Skin of body (tissue), 2 donors: ENCODE measurements around the gene CCDC192. TPM values are rescaled to one million over a fixed set of nuclear protein-coding genes. Genes with fewer than 3 reads are reported as not detected.

ENCODE experiments used
- DNase-seq: peaks from one replicate; lab custom pipeline; 2025; lab: John Stamatoyannopoulos, UW
- total RNA-seq: library from RNA; depleted of rRNA; stranded (reverse); fragments of >200 nt; gene quantifications from one replicate; pipeline ENCODE4 v1.2.3, GENCODE V29; 2014

The CCDC192 gene
- total RNA-seq, 1 donor from 2014 or later = not detected

GRCh38 chr5:127805448-127805847, 102.3 kb downstream of the CCDC192 start:
- no peak for DNase-seq

GRCh38 chr5:127806776-127807175, 103.6 kb downstream of the CCDC192 start:
- DNase-seq = no peak

DNA sequence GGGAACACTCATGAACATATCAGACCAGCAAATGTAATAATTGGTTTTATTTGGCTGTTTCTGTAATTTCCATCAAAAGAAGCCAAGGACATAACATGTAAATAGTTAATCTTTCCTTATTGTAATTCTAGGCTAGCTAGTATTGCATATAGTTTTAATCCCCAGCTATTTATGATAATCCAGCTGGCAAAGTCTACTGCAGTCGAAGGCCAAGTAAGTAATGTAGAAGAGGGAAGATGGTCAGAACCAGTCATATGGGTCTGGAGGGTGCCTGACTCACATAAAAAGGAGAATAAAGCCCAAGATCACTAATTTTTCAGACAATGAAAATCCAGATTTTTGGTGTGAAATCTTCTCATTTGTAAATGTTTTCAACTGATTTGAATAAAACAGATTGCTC, 106.3 kb downstream of the CCDC192 start:
- no peak for DNase-seq

- DNase-seq = no peak
Measured at GRCh38 chr5:127810017-127810416, 106.8 kb downstream of the CCDC192 start.

- DNase-seq = no peak
Measured at GRCh38 chr5:127810707-127811490, 107.7 kb downstream of the CCDC192 start.

DNA sequence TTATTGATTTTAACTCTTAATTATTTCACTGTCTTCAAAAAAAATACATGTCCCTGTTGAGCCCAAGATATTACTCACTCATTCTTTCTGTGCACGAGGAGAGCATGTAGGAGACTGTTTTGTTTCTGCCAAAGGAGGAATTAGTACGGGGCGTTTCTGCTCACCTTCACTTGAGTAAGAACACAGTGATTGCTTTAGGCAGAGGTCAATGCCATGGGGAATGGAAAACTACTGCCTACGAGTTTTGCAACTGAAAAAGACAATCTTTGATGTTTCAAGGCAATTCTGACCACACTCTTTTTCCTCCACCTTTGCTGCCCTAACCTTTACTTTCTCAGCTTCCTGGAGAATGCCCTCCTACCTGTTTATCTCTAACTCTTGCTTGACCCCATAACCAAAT, 109.4 kb downstream of the CCDC192 start:
- DNase-seq = no peak

- DNase-seq = no peak
Measured at GRCh38 chr5:127813633-127814587, 110.7 kb downstream of the CCDC192 start.

DNA sequence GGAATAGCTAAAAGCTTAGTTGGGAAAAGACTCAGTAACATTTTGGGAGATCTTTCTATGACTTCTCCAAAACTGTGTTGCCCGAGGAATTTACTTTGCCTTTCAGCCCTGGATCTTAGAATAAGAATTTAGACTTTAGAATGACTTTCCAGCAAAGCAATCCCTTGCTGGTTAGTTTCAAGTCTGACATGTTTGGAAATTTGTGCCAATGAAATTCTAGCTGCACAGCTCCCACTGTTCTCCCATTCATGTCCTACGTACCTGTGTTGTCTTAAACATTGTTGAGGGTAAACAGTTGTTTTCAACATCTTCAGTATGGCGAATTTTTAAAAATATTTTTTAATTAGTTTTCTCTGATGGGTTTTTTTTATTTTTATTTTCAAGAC, 111.4 kb downstream of the CCDC192 start:
- no peak for DNase-seq

DNA sequence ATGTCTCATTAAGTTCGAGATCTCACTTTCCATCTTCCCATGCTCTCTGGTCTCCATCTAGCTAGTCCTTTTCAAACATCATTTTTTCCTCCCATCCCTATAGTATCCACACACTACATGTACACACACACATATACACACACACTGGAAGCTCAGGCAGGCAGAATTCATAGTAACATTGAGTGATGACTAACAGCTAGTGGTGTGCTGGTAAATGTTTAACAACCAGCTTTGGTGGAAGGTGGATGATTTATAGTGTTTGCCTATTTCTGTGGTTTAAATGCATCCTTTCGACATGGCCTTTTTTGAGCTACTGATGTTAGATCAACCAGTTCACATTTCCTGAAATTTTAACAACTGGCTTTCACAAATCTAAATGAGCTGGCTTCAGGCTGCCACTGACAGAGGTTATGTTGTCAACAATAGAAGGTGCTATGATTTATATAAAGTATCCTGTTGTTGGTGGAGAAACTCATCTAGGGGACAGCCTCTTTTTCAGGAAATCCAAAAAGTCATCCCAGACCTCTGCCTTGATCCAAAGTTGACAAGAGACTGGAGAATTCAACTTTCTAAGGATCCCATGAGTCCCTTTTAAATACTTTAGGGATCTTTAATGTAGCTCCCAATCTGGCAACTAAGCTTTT, 117.8 kb downstream of the CCDC192 start:
- DNase-seq = no peak

DNA sequence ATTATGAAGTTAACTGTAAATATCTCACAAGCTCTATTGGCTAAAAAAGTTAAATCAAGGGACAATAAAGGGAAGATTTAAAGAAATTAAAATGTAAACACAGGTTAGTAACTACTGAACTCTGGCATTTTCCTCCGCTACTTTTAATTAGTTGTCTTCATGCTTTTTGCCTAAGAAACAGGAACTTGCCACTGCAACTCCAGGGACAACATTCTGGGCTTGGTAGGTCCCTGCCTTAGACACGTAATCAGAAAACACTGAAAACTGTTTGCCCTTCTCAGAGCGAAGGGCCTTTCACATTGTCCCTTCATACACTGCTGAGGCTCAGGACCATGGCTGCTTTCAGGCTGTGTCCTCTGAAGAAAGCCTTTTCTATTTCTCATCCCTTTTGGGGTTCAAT, 118.7 kb downstream of the CCDC192 start:
- DNase-seq = no peak

DNA sequence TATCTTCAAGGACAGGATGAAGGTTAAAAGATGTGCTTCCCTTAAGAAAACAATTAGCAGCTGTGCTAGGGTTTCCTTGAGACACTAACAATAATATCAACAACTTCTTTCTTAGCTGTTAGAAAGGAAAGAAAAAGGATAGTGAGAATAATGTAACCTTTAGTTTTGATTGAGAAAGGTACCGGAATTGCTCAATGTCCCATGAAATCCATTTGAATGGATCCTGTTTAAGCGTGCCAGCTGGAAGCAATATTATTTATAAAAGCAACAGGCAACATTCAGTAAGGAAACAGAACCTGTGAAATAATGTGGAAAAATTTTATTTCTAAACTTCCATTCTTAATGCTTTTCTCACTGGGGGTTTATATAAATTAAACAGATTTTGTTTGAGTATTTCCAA, 120.9 kb downstream of the CCDC192 start:
- no peak for DNase-seq

DNA sequence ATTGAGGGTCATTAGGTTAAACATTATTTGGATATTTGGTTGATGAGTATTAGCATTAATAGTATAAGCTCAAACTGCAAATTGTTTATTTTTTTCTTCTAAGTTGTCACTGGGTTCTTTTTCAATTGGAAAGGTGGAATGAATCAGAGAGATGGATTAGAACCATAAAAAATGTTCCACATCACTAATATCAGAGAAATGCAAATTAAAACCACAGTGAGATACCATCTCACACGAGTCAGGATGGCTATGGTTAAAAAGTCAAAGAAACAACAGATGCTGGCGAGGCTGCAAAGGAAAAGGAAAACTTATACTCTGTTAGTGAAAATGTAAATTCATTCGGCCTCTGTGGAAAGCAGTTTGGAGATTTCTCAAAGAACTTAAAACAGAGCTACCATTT, 122.8 kb downstream of the CCDC192 start:
- no peak for DNase-seq

DNA sequence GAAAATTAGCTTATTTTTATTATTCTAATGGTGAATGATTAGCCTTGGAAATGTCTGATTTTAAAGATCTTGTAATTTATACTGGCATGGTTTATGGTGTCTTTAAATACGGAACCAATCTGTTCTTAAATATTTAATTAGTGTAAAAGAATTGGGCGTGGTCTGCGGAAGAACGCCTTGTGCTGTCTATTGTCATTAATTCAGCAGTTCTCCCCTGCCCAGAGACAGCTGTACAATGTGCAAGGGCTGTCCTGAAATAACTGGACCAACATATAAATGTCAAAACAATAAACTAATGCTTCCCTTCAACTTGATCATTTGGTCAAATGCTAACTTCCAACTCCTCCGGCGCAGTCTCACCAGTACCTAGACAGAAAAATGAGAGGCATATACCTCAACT, 124.3 kb downstream of the CCDC192 start:
- DNase-seq = no peak

GRCh38 chr5:127830157-127830556, 127.0 kb downstream of the CCDC192 start:
- DNase-seq = no peak

DNA sequence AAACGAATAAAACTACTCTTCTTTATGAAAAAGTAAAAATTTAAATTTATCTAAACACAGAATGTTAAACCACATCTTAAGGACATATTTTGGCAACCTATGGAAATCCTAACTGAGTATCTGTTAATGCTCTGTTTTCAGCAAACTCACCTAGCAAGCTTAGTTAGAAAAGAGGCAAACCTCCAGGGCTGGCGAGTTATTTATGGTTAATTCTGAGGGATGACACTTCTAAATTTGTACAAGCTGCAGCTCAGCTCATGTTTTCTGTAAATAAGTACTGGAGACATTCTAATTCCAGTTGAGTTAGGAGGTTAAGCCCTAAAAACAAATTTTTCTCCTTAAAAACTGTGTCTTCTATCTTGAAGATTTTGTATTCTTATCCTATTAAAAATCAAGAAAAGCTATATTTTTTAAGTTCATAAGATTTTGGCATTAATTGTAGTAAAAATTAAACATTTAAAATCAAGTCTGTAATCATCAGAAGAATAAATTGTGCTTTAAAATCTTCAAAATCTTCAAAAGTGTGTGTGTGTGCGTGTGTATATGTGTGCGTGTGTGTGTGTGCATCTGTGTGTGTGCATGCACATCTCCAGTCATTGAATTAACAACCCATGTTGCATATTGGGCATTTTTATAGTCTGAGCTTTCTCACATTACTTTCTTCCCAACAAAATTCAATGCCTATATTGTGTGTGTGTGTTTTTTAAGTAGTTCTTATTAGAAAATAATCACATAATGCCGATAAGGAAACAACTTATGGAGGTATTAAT, 127.8 kb downstream of the CCDC192 start:
- no peak for DNase-seq

DNA sequence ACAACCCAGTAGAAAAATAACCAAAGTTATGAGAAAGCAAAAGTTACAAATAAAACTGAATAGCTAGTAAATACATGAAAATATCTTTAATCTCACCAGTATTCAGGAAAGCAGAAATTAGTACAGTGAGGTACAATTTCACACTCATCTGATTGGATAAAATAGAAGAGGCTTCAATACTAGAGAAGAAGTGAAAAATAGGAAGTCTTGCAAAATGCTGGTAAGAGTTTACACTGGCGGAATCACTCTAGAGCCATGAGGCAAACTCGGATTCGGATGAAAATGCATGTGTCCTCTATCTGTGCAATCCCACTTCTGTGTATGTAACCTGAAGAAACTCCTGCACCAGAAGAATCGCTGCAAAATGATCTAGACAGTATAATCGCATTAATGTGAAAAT, 128.9 kb downstream of the CCDC192 start:
- no peak for DNase-seq

- no peak for DNase-seq
Measured at GRCh38 chr5:127834094-127834531, 130.9 kb downstream of the CCDC192 start.

DNA sequence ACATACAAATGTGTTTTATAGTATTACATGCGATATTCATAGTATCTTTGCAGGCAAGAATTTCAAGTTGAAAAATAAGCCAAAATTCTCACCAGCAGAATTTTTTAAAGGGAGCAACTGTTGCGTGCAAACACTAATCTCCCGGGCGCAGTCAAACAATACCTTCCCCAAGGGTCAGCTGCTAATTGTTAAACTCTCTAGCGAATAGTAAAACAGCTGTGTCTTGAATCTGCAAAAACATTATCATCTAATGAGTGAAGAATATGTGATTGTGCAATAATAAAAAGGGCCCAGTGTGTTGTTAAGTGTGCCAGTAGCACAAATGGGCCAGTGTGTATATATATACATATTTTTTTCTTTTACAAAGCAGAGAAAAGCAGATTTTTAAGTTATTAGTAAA, 131.4 kb downstream of the CCDC192 start:
- DNase-seq = no peak

DNA sequence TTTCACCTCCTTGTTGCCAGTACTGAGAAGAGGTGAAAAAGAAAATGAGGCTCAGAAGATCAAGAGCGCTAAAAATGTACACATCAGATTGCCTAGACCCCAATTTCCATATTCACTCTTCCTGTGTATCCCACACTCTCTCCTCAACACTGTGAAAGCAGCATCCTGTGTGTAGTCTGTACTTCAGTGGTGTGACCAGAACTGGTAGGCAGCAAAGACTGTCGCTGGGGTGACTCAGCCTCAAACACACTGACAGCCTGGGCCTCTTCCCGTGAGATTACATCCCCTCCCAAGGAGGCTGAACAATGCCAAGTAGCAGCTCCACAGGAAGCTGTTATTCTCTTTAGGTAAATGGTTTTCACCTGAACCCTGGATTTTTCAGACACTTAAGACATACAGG, 135.5 kb downstream of the CCDC192 start:
- DNase-seq = no peak

GRCh38 chr5:127839072-127839471, 135.9 kb downstream of the CCDC192 start:
- DNase-seq = no peak

DNA sequence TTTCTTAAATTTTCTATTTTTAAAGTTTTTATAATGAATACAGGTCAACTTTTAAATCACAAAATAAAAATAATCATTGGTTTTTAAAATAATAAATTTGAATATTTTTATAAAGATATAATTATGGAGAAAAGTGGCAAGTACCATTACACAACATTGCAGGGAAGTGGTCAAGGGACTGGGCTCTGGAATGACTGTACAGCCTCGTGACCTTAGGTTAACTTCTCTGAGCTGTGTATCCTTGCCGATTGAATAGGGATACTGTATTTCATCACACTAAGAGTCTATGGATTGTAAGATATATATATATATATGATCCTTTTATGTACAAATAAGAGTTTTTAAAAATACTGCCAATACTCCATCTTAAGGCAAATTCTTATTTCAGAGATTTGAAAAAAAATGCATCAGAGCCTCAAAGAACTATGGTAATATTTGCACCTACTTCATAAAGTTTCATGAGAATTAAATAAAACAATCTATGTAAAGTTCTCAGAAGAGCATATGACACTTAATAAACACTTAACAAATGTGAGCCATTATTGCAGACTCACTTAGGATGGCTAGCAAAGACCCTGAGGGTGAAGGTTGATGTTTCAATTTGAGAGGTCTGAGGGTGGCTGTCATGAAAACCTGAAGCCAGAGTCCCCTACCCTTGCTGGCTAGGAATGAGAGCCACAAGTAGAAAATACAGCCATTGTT, 136.5 kb downstream of the CCDC192 start:
- DNase-seq = no peak
